IPS DF 6.9 (cell line): ENCODE results near the gene NKAIN2.
"Not testable (repeated sequence)": the region's sequence is repeated elsewhere in the genome, so short reads cannot be mapped to it uniquely, and the experiment has no call there.

Experiments used
- DNase-seq: peaks from one replicate; pipeline ENCODE4 v3.0.0-alpha.2; 2013; ENCODE audit warnings: low read depth, low spot score
- H3K27ac ChIP-seq: one replicate; pipeline ENCODE4 v1.5.1; 2013; ENCODE audit warnings: low read length, control low read depth
- H3K27me3 ChIP-seq: 2 replicates; pipeline ENCODE4 v1.6.1; 2013; ENCODE audit warnings: mild to moderate bottlenecking, low read length; ENCODE audit not compliant: control insufficient read depth, insufficient read depth
- H3K36me3 ChIP-seq: 2 replicates; pipeline ENCODE4 v1.6.1; 2013; ENCODE audit warnings: low read length; ENCODE audit not compliant: control insufficient read depth, insufficient read depth
- H3K4me1 ChIP-seq: 2 replicates; pipeline ENCODE4 v1.6.1; 2013; ENCODE audit warnings: low read length; ENCODE audit not compliant: control insufficient read depth, insufficient read depth
- H3K4me3 ChIP-seq: 2 replicates; pipeline ENCODE4 v1.5.1; 2013; ENCODE audit warnings: mild to moderate bottlenecking, low read length
- H3K9me3 ChIP-seq: 2 replicates; pipeline ENCODE4 v1.6.1; 2013; ENCODE audit warnings: low read length, inconsistent platforms; ENCODE audit not compliant: control insufficient read depth, insufficient read depth
- WGBS: extraction: QIAGEN DNeasy Blood & Tissue Kit; methylation state at CpG from one replicate; pipeline ENCODE4 v1.1.7; 2013; ENCODE audit warnings: mixed read lengths, missing lambda C conversion rate; ENCODE audit not compliant: insufficient read length, insufficient coverage; 5-methylcytosine and 5-hydroxymethylcytosine counted together

Gene NKAIN2

GRCh38 chr6:123994168-123994567 is 190.5 kb downstream of the NKAIN2 start:
- DNase-seq, result no peak
- WGBS, result no CpG with 5 or more reads among the region's 3 CpGs
- no peaks in the 10 kb centered on the region for H3K27me3 ChIP-seq
- H3K9me3 ChIP-seq, result no peaks in the 10 kb centered on the region
- no peaks in the 10 kb centered on the region for H3K4me1 ChIP-seq
- H3K27ac ChIP-seq, result no peak overlapping the region
- no peaks in the 10 kb centered on the region for H3K36me3 ChIP-seq
- no peak overlapping the region for H3K4me3 ChIP-seq

- H3K27ac ChIP-seq, result no peak overlapping the region
- no peak overlapping the region for H3K4me3 ChIP-seq
- no peaks in the 10 kb centered on the region for H3K36me3 ChIP-seq
- no peaks in the 10 kb centered on the region for H3K9me3 ChIP-seq
- H3K27me3 ChIP-seq, result no peaks in the 10 kb centered on the region
- WGBS, result no CpG with 5 or more reads among the region's 4 CpGs
- H3K4me1 ChIP-seq, result no peaks in the 10 kb centered on the region
- DNase-seq, result no peak
These were observed 191.4 kb downstream of the NKAIN2 start for GRCh38 chr6:123994891-123995635.

- no peak overlapping the region for H3K4me3 ChIP-seq
- no peak for DNase-seq
- no peaks in the 10 kb centered on the region for H3K36me3 ChIP-seq
- H3K27me3 ChIP-seq, result no peaks in the 10 kb centered on the region
- WGBS, result no CpG with 5 or more reads among the region's 3 CpGs
- no peaks in the 10 kb centered on the region for H3K4me1 ChIP-seq
- H3K9me3 ChIP-seq, result no peaks in the 10 kb centered on the region
- no peak overlapping the region for H3K27ac ChIP-seq
These were observed 193.6 kb downstream of the NKAIN2 start for GRCh38 chr6:123997223-123997622.

- H3K27me3 ChIP-seq, result no peaks in the 10 kb centered on the region
- no peaks in the 10 kb centered on the region for H3K4me1 ChIP-seq
- H3K4me3 ChIP-seq, result no peak overlapping the region
- H3K9me3 ChIP-seq, result no peaks in the 10 kb centered on the region
- H3K27ac ChIP-seq, result no peak overlapping the region
- DNase-seq, result no peak
- WGBS, result no CpG with 5 or more reads among the region's 4 CpGs
- no peaks in the 10 kb centered on the region for H3K36me3 ChIP-seq
These were observed 198.9 kb downstream of the NKAIN2 start for GRCh38 chr6:124002377-124003081.

- H3K27ac ChIP-seq, result no peak overlapping the region
- DNase-seq, result no peak
- no peaks in the 10 kb centered on the region for H3K9me3 ChIP-seq
- no peaks in the 10 kb centered on the region for H3K27me3 ChIP-seq
- H3K4me3 ChIP-seq, result no peak overlapping the region
- H3K36me3 ChIP-seq, result no peaks in the 10 kb centered on the region
- H3K4me1 ChIP-seq, result no peaks in the 10 kb centered on the region
These were observed 203.6 kb downstream of the NKAIN2 start for GRCh38 chr6:124007266-124007665.

GRCh38 chr6:124008000-124008987 is 204.6 kb downstream of the NKAIN2 start:
- no peak for DNase-seq
- Histone ChIP-seq H3K27me3 (no peaks in the 10 kb centered on the region), H3K9me3 (no peaks in the 10 kb centered on the region), H3K4me1 (no peaks in the 10 kb centered on the region), H3K27ac (no peak overlapping the region), H3K4me3 (no peak overlapping the region), H3K36me3 (no peaks in the 10 kb centered on the region)
- WGBS, result no CpG with 5 or more reads among the region's 10 CpGs

- no peak for DNase-seq
- Histone ChIP-seq H3K9me3 (no peaks in the 10 kb centered on the region), H3K4me3 (no peak overlapping the region), H3K27ac (no peak overlapping the region), H3K27me3 (no peaks in the 10 kb centered on the region), H3K4me1 (no peaks in the 10 kb centered on the region), H3K36me3 (no peaks in the 10 kb centered on the region)
- WGBS, result no CpG with 5 or more reads among the region's 6 CpGs
These were observed 205.5 kb downstream of the NKAIN2 start for GRCh38 chr6:124008988-124009765.

GRCh38 chr6:124010574-124010973 is 206.9 kb downstream of the NKAIN2 start:
- no peak for DNase-seq
- H3K27me3 ChIP-seq, result no peaks in the 10 kb centered on the region
- H3K36me3 ChIP-seq, result no peaks in the 10 kb centered on the region
- H3K9me3 ChIP-seq, result no peaks in the 10 kb centered on the region
- H3K4me3 ChIP-seq, result no peak overlapping the region
- no peaks in the 10 kb centered on the region for H3K4me1 ChIP-seq
- H3K27ac ChIP-seq, result no peak overlapping the region

GRCh38 chr6:124011180-124011579 is 207.5 kb downstream of the NKAIN2 start:
- WGBS, result no CpG with 5 or more reads among the region's 2 CpGs

GRCh38 chr6:124022051-124022450 is 218.4 kb downstream of the NKAIN2 start:
- not testable (repeated sequence) for H3K4me3 ChIP-seq, H3K9me3 ChIP-seq, H3K27me3 ChIP-seq, H3K27ac ChIP-seq, DNase-seq, H3K4me1 ChIP-seq, H3K36me3 ChIP-seq
- WGBS, result no CpG with 5 or more reads among the region's 1 CpG

More at GRCh38 chr6:124011180-124011579, 207.5 kb downstream of the NKAIN2 start:
- no peak overlapping the region for H3K27ac ChIP-seq
- H3K4me3 ChIP-seq, result no peak overlapping the region
- H3K4me1 ChIP-seq, result no peaks in the 10 kb centered on the region
- H3K27me3 ChIP-seq, result no peaks in the 10 kb centered on the region
- no peaks in the 10 kb centered on the region for H3K36me3 ChIP-seq
- no peaks in the 10 kb centered on the region for H3K9me3 ChIP-seq
- DNase-seq, result no peak
